RWPE2 (cell line): ENCODE data around the gene COQ8B.
"Not testable (repeated sequence)": the region's sequence is repeated elsewhere in the genome, so short reads cannot be mapped to it uniquely, and the experiment has no call there.

Source experiments
- ATAC-seq: fragments of 200-7000 bp; cut with Tn5 transposase; 3 replicates; pipeline ENCODE4 v1.9.1; 2021; ENCODE audit warnings: low read depth
- DNase-seq: peaks from one replicate; pipeline ENCODE4 v3.0.0-alpha.2; 2020; ENCODE audit warnings: low spot score
- H3K27ac ChIP-seq: fragments of 450-650 bp; 2 replicates; pipeline ENCODE4 v1.5.1; 2017; ENCODE audit warnings: mild to moderate bottlenecking; ENCODE audit not compliant: poor library complexity, severe bottlenecking
- H3K27me3 ChIP-seq: fragments of 250-450 bp; sonication (Bioruptor Pico); 2 replicates; pipeline ENCODE4 v1.5.1; 2021; ENCODE audit warnings: mild to moderate bottlenecking, moderate library complexity; ENCODE audit not compliant: insufficient read depth, poor library complexity, severe bottlenecking
- H3K36me3 ChIP-seq: fragments of 250-450 bp; sonication (Bioruptor Pico); 2 replicates; pipeline ENCODE4 v1.5.1; 2020; ENCODE audit warnings: low read depth, mild to moderate bottlenecking, moderate library complexity
- H3K4me1 ChIP-seq: fragments of 250-450 bp; sonication (Bioruptor Pico); 2 replicates; pipeline ENCODE4 v1.5.1; 2021; ENCODE audit warnings: mild to moderate bottlenecking, moderate library complexity; ENCODE audit not compliant: insufficient read depth, poor library complexity, severe bottlenecking
- H3K4me3 ChIP-seq: fragments of 250-450 bp; sonication (Bioruptor Pico); 2 replicates; pipeline ENCODE4 v1.5.1; 2021; ENCODE audit warnings: mild to moderate bottlenecking, moderate library complexity; ENCODE audit not compliant: severe bottlenecking
- H3K9me3 ChIP-seq: fragments of 250-450 bp; sonication (Bioruptor Pico); 2 replicates; pipeline ENCODE4 v1.5.1; 2021; ENCODE audit warnings: mild to moderate bottlenecking, moderate library complexity; ENCODE audit not compliant: severe bottlenecking
- CTCF ChIP-seq: fragments of 450-650 bp; IDR thresholded peaks from one replicate; pipeline ENCODE4 v1.5.1; 2017; ENCODE audit warnings: mild to moderate bottlenecking, moderate library complexity; ENCODE audit not compliant: poor library complexity, severe bottlenecking

Gene COQ8B

GRCh38 chr19:40716482-40717324, at the start of gene COQ8B, which contains the start of gene ITPKC:
COQ8B (minus strand) TSS chr19:40716886; CDS start chr19:40714632, 2,254 bp downstream.
ITPKC (plus strand) TSS chr19:40717112; CDS start chr19:40717136, 24 bp downstream.
- peak within 1 kb of the TSS; percentile 85 for H3K4me3 ChIP-seq
- H3K4me1 ChIP-seq = peaks cover 21% of the 10 kb centered on the region
- H3K27me3 ChIP-seq = no peaks in the 10 kb centered on the region
- H3K27ac ChIP-seq = peak within 1 kb of the TSS; percentile 98
- no peak for TF ChIP-seq CTCF
- DNase-seq = peak; percentile 100
- no peaks in the 10 kb centered on the region for H3K9me3 ChIP-seq
- ATAC-seq = peak; percentile 29
- H3K36me3 ChIP-seq = peaks cover 35% of the 10 kb centered on the region

- peaks cover 48% of the 10 kb centered on the region for H3K36me3 ChIP-seq
- ATAC-seq, H3K9me3 ChIP-seq, H3K27ac ChIP-seq, H3K4me3 ChIP-seq, DNase-seq, H3K4me1 ChIP-seq, H3K27me3 ChIP-seq: not testable (repeated sequence)
These were observed 49.7 kb upstream of the COQ8B start for GRCh38 chr19:40766385-40766784.

GRCh38 chr19:40763963-40764362, 47.3 kb upstream of the COQ8B start:
- ATAC-seq = no peak
- no peak for TF ChIP-seq CTCF
- Histone ChIP-seq H3K36me3 (peaks cover 72% of the 10 kb centered on the region), H3K27me3 (no peaks in the 10 kb centered on the region), H3K9me3 (no peaks in the 10 kb centered on the region), H3K27ac (no peak overlapping the region), H3K4me1 (no peaks in the 10 kb centered on the region), H3K4me3 (no peak overlapping the region)
- no peak for DNase-seq

- H3K27ac ChIP-seq = no peak overlapping the region
- H3K36me3 ChIP-seq = peaks cover 76% of the 10 kb centered on the region
- TF ChIP-seq CTCF = no peak
- no peaks in the 10 kb centered on the region for H3K4me1 ChIP-seq
- H3K27me3 ChIP-seq = no peaks in the 10 kb centered on the region
- ATAC-seq (no peak), DNase-seq (no peak)
- no peaks in the 10 kb centered on the region for H3K9me3 ChIP-seq
- no peak overlapping the region for H3K4me3 ChIP-seq
These were observed 46.8 kb upstream of the COQ8B start for GRCh38 chr19:40763526-40763925.

- no peak overlapping the region for H3K4me3 ChIP-seq
- DNase-seq (no peak), ATAC-seq (no peak)
- peaks cover 83% of the 10 kb centered on the region for H3K36me3 ChIP-seq
- H3K27ac ChIP-seq = no peak overlapping the region
- H3K9me3 ChIP-seq = no peaks in the 10 kb centered on the region
- H3K4me1 ChIP-seq = no peaks in the 10 kb centered on the region
- no peaks in the 10 kb centered on the region for H3K27me3 ChIP-seq
- no peak for TF ChIP-seq CTCF
These were observed 46.2 kb upstream of the COQ8B start for GRCh38 chr19:40762754-40763470.
